H1 (cell line): ENCODE results near the gene ZDHHC19. TPM values are rescaled to one million over a fixed set of nuclear protein-coding genes. Genes with fewer than 3 reads are reported as not detected.

Experiments used
- RXRA ChIP-seq: IDR thresholded peaks from 2 replicates; pipeline ENCODE4 v1.6.1; 2011; ENCODE audit warnings: low read depth, mild to moderate bottlenecking, low read length, moderate library complexity; ENCODE audit not compliant: insufficient read depth
- polyA plus RNA-seq, 7 experiments: library from polyadenylated mRNA; depleted of rRNA in 3 of 7; stranded (reverse) in 5 of 7; unstranded in 2 of 7; fragments of >200 nt in 5 of 7; fragments of 200-250 nt in 2 of 7; gene quantifications; 1 replicate in 5 of 7; 2 replicates in 1 of 7; 4 replicates in 1 of 7; pipeline versions ENCODE4 v1.2.1 to v1.2.3, GENCODE V29; 2011 to 2013; ENCODE audit warnings: missing spikeins in 2 of 7, mixed read lengths in 2 of 7
- total RNA-seq: library from RNA; stranded (reverse); fragmentation: NEBNext Ultra II Directional; extraction: Animal tissue kit (Norgen Biotek cat#: 25700); gene quantifications from 2 replicates; pipeline ENCODE4 v1.2.1, GENCODE V29; 2021

ZDHHC19 gene
- total and polyA plus RNA-seq, 2 of the 8 experiments (the other 6 are each of a cell fraction or from before 2014, with no cell fraction given): 2.5 to 4.1 TPM

DNA sequence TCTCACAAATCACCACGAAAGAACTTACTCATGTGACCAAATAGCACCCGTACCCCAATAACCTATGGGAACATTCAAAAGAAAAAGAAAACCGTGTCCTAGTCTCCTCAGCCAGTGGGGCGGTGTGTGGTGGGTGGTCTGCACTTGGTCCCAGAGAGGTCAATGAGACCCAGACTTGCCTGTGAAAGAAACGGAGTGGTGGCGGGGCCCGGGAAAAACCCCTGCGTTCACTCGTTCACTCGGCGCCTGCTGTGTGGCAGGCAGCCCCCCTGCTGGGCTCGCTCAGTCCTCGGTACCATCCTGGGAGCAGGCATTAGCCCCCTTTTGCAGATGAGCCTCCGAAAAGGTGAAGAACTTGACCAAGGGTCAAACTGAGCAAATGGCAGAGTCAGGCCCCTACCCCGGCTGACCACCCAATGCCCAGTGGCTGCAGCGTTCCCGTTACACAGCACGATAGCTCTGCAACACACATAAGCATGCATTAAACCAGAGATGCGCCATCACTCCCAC is 36.0 kb downstream of the ZDHHC19 start (continued):
- no peak for TF ChIP-seq RXRA
- TF ChIP-seq, all 59 proteins: peak for 0
